ENCODE data around the gene RAB11FIP2.
A peak's percentile ranks its signal among the peaks of the same experiment; 100 is the strongest.

The RAB11FIP2 gene

GRCh38 chr10:118042827-118043242 is 3.9 kb downstream of the RAB11FIP2 start:
- Histone ChIP-seq H3K27ac (ENCODE audit: low read depth, low read length, poor library complexity, severe bottlenecking) (peak overlapping the region; percentile 11), H3K4me1 (ENCODE audit: insufficient read depth, low read length, severe bottlenecking) (peaks cover 40% of the 10 kb centered on the region), H3K9ac (ENCODE audit: low read length) (no peak overlapping the region)

GRCh38 chr10:118042336-118042735 is 4.4 kb downstream of the RAB11FIP2 start:
- H3K4me1 ChIP-seq (ENCODE audit: insufficient read depth, low read length, severe bottlenecking) = peaks cover 38% of the 10 kb centered on the region
- H3F3A ChIP-seq (ENCODE audit: insufficient read depth, low read length) = no peaks in the 10 kb centered on the region
- no peaks in the 10 kb centered on the region for H3K9me2 ChIP-seq (ENCODE audit: low read depth, low read length)
- no peak overlapping the region for H3K9ac ChIP-seq (ENCODE audit: low read length)
- no peaks in the 10 kb centered on the region for H3K27me3 ChIP-seq (ENCODE audit: insufficient read depth, low read length)
- peaks cover 54% of the 10 kb centered on the region for H3K79me2 ChIP-seq (ENCODE audit: insufficient read depth, low read length)
- H3K4me2 ChIP-seq (ENCODE audit: low read length) = no peak overlapping the region
- no peak overlapping the region for H3K27ac ChIP-seq (ENCODE audit: low read depth, low read length, poor library complexity, severe bottlenecking)
- H3K9me3 ChIP-seq (ENCODE audit: low read length) = no peaks in the 10 kb centered on the region
- H3K36me3 ChIP-seq (ENCODE audit: insufficient read depth, low read length) = peaks cover 16% of the 10 kb centered on the region; the same call in 1 of the 2 replicates
- no peak overlapping the region for H3K4me3 ChIP-seq (ENCODE audit: low read depth, low read length, poor library complexity, severe bottlenecking)
- H2AFZ ChIP-seq (ENCODE audit: low read length) = no peak overlapping the region
- no peaks in the 10 kb centered on the region; the same call in 1 of the 2 replicates for H4K20me1 ChIP-seq (ENCODE audit: insufficient read depth, low read length)
- TF ChIP-seq EZH2 (IDR thresholded peaks at IDR 0.05; ENCODE audit: borderline replicate concordance, low read length) = no peak
- TF ChIP-seq CTCF (IDR thresholded peaks at IDR 0.05; ENCODE audit: low read length) = no peak

More at GRCh38 chr10:118042827-118043242, 3.9 kb downstream of the RAB11FIP2 start:
- H3F3A ChIP-seq (ENCODE audit: insufficient read depth, low read length) = no peaks in the 10 kb centered on the region
- H3K9me2 ChIP-seq (ENCODE audit: low read depth, low read length) = no peaks in the 10 kb centered on the region
- peak overlapping the region; percentile 26; the same call in 1 of the 2 replicates for H3K4me2 ChIP-seq (ENCODE audit: low read length)
- no peak for TF ChIP-seq EZH2 (IDR thresholded peaks at IDR 0.05; ENCODE audit: borderline replicate concordance, low read length)
- no peak for TF ChIP-seq CTCF (IDR thresholded peaks at IDR 0.05; ENCODE audit: low read length)
- no peaks in the 10 kb centered on the region for H3K9me3 ChIP-seq (ENCODE audit: low read length)
- peaks cover 16% of the 10 kb centered on the region; the same call in 1 of the 2 replicates for H3K36me3 ChIP-seq (ENCODE audit: insufficient read depth, low read length)
- no peak overlapping the region for H3K4me3 ChIP-seq (ENCODE audit: low read depth, low read length, poor library complexity, severe bottlenecking)
- no peaks in the 10 kb centered on the region; the same call in 1 of the 2 replicates for H4K20me1 ChIP-seq (ENCODE audit: insufficient read depth, low read length)
- no peaks in the 10 kb centered on the region for H3K27me3 ChIP-seq (ENCODE audit: insufficient read depth, low read length)
- H3K79me2 ChIP-seq (ENCODE audit: insufficient read depth, low read length) = peaks cover 54% of the 10 kb centered on the region
- H2AFZ ChIP-seq (ENCODE audit: low read length) = no peak overlapping the region

GRCh38 chr10:118041316-118041715 is 5.4 kb downstream of the RAB11FIP2 start:
- H3F3A ChIP-seq (ENCODE audit: insufficient read depth, low read length) = no peaks in the 10 kb centered on the region
- no peak overlapping the region for H2AFZ ChIP-seq (ENCODE audit: low read length)
- no peaks in the 10 kb centered on the region; the same call in 1 of the 2 replicates for H4K20me1 ChIP-seq (ENCODE audit: insufficient read depth, low read length)
- no peaks in the 10 kb centered on the region for H3K9me2 ChIP-seq (ENCODE audit: low read depth, low read length)
- no peak overlapping the region for H3K4me2 ChIP-seq (ENCODE audit: low read length)
- no peak for TF ChIP-seq CTCF (IDR thresholded peaks at IDR 0.05; ENCODE audit: low read length)
- TF ChIP-seq EZH2 (IDR thresholded peaks at IDR 0.05; ENCODE audit: borderline replicate concordance, low read length) = no peak
- no peaks in the 10 kb centered on the region for H3K9me3 ChIP-seq (ENCODE audit: low read length)
- no peak overlapping the region for H3K27ac ChIP-seq (ENCODE audit: low read depth, low read length, poor library complexity, severe bottlenecking)
- H3K27me3 ChIP-seq (ENCODE audit: insufficient read depth, low read length) = no peaks in the 10 kb centered on the region
- H3K9ac ChIP-seq (ENCODE audit: low read length) = no peak overlapping the region
- peaks cover 54% of the 10 kb centered on the region for H3K79me2 ChIP-seq (ENCODE audit: insufficient read depth, low read length)
- H3K36me3 ChIP-seq (ENCODE audit: insufficient read depth, low read length) = peaks cover 16% of the 10 kb centered on the region; the same call in 1 of the 2 replicates
- H3K4me3 ChIP-seq (ENCODE audit: low read depth, low read length, poor library complexity, severe bottlenecking) = no peak overlapping the region
- peaks cover 36% of the 10 kb centered on the region for H3K4me1 ChIP-seq (ENCODE audit: insufficient read depth, low read length, severe bottlenecking)

Measured in OCI-LY1 (cell line).